OCI-LY7 (cell line): Measurements from ENCODE around the gene CEP63. TPM values are rescaled to one million over a fixed set of nuclear protein-coding genes. Genes with fewer than 3 reads are reported as not detected.

ENCODE experiments used
- BruUV-seq: library from RNA; stranded (reverse); fragments of 400-500 nt; replicated peaks from 2 replicates; lab custom pipeline; 2021; lab: Mats Ljungman, UMichigan
- CTCF ChIA-PET: fragments of 300-600 bp; sonication (Branson Sonifier 250); formaldehyde crosslinking; loops from one replicate; lab custom pipeline; 2022; ENCODE audit warnings: antibody characterized with exemption; ENCODE audit not compliant: unreplicated experiment; lab: Charles Lee
- POLR2A ChIA-PET: fragments of 300-600 bp; sonication (Branson Sonifier 250); formaldehyde crosslinking; loops from one replicate; lab custom pipeline; 2022; ENCODE audit warnings: antibody characterized with exemption; lab: Charles Lee
- DNase-seq: peaks from one replicate; pipeline ENCODE4 v3.0.0-alpha.2; 2015; ENCODE audit warnings: low spot score
- H2AFZ ChIP-seq: fragments of 200-600 bp; sonication (generic), shearing (Covaris generic); 2 replicates; pipeline ENCODE4 v1.6.1; 2014; ENCODE audit warnings: mild to moderate bottlenecking, antibody characterized with exemption, low read length, moderate library complexity
- H3K27ac ChIP-seq: fragments of 200-600 bp; sonication (generic); 2 replicates; pipeline ENCODE4 v1.5.1; 2014; ENCODE audit warnings: mixed run types, low read depth, mild to moderate bottlenecking, moderate library complexity, low read length, inconsistent platforms; ENCODE audit not compliant: poor library complexity, severe bottlenecking
- H3K36me3 ChIP-seq: fragments of 200-600 bp; sonication (generic); 2 replicates; pipeline ENCODE4 v1.6.1; 2014; ENCODE audit warnings: mild to moderate bottlenecking, antibody characterized with exemption, low read length, moderate library complexity, mixed read lengths; ENCODE audit not compliant: insufficient read depth
- H3K4me1 ChIP-seq: fragments of 200-600 bp; sonication (generic); 2 replicates; pipeline ENCODE4 v1.5.1; 2014; ENCODE audit warnings: mild to moderate bottlenecking, low read length; ENCODE audit not compliant: insufficient read depth, poor library complexity, severe bottlenecking
- H3K4me2 ChIP-seq: fragments of 200-600 bp; sonication (generic); 2 replicates; pipeline ENCODE4 v1.6.1; 2014; ENCODE audit warnings: mild to moderate bottlenecking, low read length
- H3K4me3 ChIP-seq: fragments of 200-600 bp; sonication (generic); 2 replicates; pipeline ENCODE4 v1.5.1; 2014; ENCODE audit warnings: mild to moderate bottlenecking, low read depth, low read length; ENCODE audit not compliant: poor library complexity, severe bottlenecking
- H3K79me2 ChIP-seq: fragments of 200-600 bp; sonication (generic); 2 replicates; pipeline ENCODE4 v1.6.1; 2016; ENCODE audit warnings: low read depth, mild to moderate bottlenecking, low read length, moderate library complexity, mixed read lengths; ENCODE audit not compliant: insufficient read depth
- H3K9me2 ChIP-seq: fragments of 200-600 bp; sonication (generic); 2 replicates; pipeline ENCODE4 v1.6.1; 2016; ENCODE audit warnings: mild to moderate bottlenecking, low read length, mixed read lengths; ENCODE audit not compliant: insufficient read depth
- H3K9me3 ChIP-seq: fragments of 200-600 bp; sonication (generic); 2 replicates; pipeline ENCODE4 v1.6.1; 2014; ENCODE audit warnings: mild to moderate bottlenecking, mixed run types, low read length, mixed read lengths
- H4K20me1 ChIP-seq: fragments of 200-600 bp; sonication (generic); 2 replicates; pipeline ENCODE4 v1.6.1; 2014; ENCODE audit warnings: mild to moderate bottlenecking, antibody characterized with exemption, low read length, moderate library complexity, mixed read lengths; ENCODE audit not compliant: insufficient read depth
- EZH2phosphoT487 ChIP-seq: fragments of 200-600 bp; sonication (generic); IDR thresholded peaks from 2 replicates; pipeline ENCODE4 v1.6.1; 2018; ENCODE audit warnings: low read depth, borderline replicate concordance, mild to moderate bottlenecking, mixed run types, antibody characterized with exemption, low read length, moderate library complexity, mixed read lengths
- intact Hi-C: fragments of 100-400 bp; cut with micrococcal nuclease; formaldehyde crosslinking; loops from one replicate; pipeline ENCODE4 v1.10.0; 2022; ENCODE audit not compliant: unreplicated experiment
- total RNA-seq, 2 experiments: library from RNA; depleted of rRNA in 1 of 2; stranded (reverse); fragments of >200 nt in 1 of 2; shearing (Covaris generic) in 1 of 2; gene quantifications; 2 replicates each; pipeline ENCODE4 v1.2.3, GENCODE V29; 2014 to 2022
- TF ChIP-seq, protein P1 (sequence below): fragments of 200-600 bp; sonication (generic); conservative IDR thresholded peaks from 2 replicates; pipeline ENCODE4 v1.5.1; 2014; ENCODE audit warnings: mild to moderate bottlenecking, antibody characterized with exemption, low read length, moderate library complexity, mixed read lengths

The CEP63 gene
- total RNA-seq, 2 experiments from 2014 or later, result 42.8 to 45.7 TPM

DNA sequence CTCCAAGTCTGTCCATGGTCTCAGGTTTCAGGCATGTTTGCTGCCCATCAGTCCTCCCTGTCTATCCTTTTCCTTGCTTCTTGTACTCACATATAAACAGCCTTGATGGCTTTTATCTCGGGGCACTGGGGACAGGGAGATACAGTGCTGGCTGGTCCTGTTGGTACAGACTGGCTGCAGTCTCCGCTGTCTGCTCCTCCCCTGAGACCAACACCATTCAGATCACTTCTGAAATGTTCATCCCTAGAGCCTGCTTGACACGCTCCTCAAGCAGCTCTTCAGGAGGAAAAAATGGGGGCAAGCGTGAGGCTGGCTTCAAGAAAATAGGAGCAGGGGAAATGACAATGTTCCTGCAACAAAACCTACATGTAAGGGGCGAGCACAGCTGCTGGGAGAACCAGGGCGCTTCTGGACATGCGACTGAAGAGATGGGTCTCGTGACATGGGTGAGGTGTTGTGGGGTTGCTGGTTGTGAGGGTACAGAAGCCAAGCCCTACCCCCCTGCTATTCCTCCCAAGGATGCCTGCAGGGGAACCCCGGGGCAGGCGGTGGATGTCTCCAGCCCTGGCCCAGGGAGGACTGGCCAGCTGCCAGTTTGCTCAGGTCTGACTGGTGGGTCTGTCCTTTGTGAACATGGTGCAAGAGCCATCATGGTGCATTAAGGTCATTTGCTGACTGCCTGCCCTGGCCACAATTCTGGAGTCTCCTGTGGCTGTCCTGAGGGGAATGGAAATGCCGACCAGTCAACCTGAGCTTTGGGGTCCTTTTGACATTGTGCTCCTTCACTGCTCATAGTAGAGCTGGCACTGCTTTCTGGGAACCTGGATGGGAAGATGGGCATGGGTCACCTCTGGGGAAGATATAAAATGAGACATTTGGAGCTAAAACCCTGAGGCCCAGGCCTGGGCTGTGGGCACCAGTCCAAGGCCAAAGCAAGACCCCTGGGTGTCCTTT is 124.9 kb downstream of the CEP63 start:
- POLR2A ChIA-PET, result no interaction called here
- H3K9me2 ChIP-seq, result no peaks in the 10 kb centered on the region
- CTCF ChIA-PET, result no interaction called here
- H3K4me2 ChIP-seq, result no peak overlapping the region
- intact Hi-C loops, result no loop called here
- H3K36me3 ChIP-seq, result no peaks in the 10 kb centered on the region
- H3K27ac ChIP-seq, result no peak overlapping the region
- no peaks in the 10 kb centered on the region for H3K4me1 ChIP-seq
- no peak overlapping the region for H3K4me3 ChIP-seq
- no TSS peak for BruUV-seq
- H3K79me2 ChIP-seq, result no peaks in the 10 kb centered on the region
- no peak for DNase-seq
- H3K9me3 ChIP-seq, result no peaks in the 10 kb centered on the region
- H4K20me1 ChIP-seq, result no peaks in the 10 kb centered on the region
- no peak overlapping the region for H2AFZ ChIP-seq
- no peak for TF ChIP-seq EZH2phosphoT487
- TF ChIP-seq, protein P1, sequence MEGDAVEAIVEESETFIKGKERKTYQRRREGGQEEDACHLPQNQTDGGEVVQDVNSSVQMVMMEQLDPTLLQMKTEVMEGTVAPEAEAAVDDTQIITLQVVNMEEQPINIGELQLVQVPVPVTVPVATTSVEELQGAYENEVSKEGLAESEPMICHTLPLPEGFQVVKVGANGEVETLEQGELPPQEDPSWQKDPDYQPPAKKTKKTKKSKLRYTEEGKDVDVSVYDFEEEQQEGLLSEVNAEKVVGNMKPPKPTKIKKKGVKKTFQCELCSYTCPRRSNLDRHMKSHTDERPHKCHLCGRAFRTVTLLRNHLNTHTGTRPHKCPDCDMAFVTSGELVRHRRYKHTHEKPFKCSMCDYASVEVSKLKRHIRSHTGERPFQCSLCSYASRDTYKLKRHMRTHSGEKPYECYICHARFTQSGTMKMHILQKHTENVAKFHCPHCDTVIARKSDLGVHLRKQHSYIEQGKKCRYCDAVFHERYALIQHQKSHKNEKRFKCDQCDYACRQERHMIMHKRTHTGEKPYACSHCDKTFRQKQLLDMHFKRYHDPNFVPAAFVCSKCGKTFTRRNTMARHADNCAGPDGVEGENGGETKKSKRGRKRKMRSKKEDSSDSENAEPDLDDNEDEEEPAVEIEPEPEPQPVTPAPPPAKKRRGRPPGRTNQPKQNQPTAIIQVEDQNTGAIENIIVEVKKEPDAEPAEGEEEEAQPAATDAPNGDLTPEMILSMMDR, result no peak

DNA sequence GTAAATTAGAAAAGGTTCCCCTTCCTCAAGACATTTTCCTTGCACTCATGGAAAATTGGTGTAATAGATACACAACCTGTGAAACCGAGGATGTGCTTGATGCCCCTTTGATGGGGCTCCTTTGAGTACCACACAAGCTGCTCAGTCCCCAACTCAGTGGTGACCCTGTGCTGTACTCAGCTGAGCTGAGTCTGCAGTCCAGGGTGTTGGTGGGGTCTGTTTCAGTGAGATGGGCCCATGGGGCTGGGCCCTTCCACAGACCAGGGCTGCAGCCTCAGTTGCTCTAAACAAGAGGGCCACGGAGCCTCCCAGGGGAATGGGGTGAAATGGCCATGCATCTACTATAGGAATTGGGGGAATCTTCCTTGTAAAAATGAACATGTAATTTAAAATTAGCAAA is 125.7 kb downstream of the CEP63 start:
- Histone ChIP-seq H3K4me1 (no peaks in the 10 kb centered on the region), H3K9me2 (no peaks in the 10 kb centered on the region), H3K9me3 (no peaks in the 10 kb centered on the region), H3K36me3 (no peaks in the 10 kb centered on the region), H3K4me2 (no peak overlapping the region), H2AFZ (no peak overlapping the region), H4K20me1 (no peaks in the 10 kb centered on the region), H3K79me2 (no peaks in the 10 kb centered on the region), H3K27ac (no peak overlapping the region), H3K4me3 (no peak overlapping the region)
- no peak for DNase-seq
- ChIA-PET POLR2A (no interaction called here), CTCF (no interaction called here)
- no peak for TF ChIP-seq EZH2phosphoT487
- TF ChIP-seq, protein P1, result no peak
- BruUV-seq, result no TSS peak
- intact Hi-C loops, result no loop called here

DNA sequence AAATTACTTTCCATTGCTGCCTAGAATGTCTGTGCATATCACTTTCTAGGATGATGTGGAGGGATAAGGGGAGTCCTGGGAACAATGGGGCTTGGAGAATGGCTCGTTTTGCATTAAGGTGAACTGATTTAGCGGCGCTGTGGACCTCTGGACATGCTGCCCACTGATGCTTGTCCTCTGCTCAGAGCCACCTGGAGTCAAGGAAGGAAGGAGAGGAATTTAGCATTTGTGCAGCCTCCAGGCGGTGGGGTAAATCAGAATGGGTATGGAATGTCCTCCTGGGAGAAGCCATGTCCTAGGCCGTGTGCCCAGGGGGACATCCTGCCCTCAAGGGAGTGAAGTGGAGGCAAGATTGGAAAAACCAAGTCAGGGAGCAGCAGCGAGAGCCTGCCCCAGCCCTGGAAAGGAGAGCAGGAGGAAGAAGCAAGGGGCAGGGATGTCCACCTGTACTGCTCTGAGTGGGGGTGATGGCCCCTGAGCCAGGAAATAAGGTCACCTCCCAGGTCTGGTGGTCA is 127.2 kb downstream of the CEP63 start:
- CTCF ChIA-PET, result no interaction called here
- TF ChIP-seq, protein P1, result no peak
- TF ChIP-seq EZH2phosphoT487, result no peak

More for the DNA sequence above, 127.2 kb downstream of the CEP63 start:
- no TSS peak for BruUV-seq
- no peak overlapping the region for H2AFZ ChIP-seq
- H4K20me1 ChIP-seq, result no peaks in the 10 kb centered on the region
- no peak for DNase-seq
- no peaks in the 10 kb centered on the region for H3K9me2 ChIP-seq
- H3K79me2 ChIP-seq, result no peaks in the 10 kb centered on the region
- POLR2A ChIA-PET, result no interaction called here
- intact Hi-C loops, result no loop called here
- H3K27ac ChIP-seq, result no peak overlapping the region
- no peaks in the 10 kb centered on the region for H3K36me3 ChIP-seq
- H3K9me3 ChIP-seq, result no peaks in the 10 kb centered on the region
- no peaks in the 10 kb centered on the region for H3K4me1 ChIP-seq
- no peak overlapping the region for H3K4me3 ChIP-seq
- no peak overlapping the region for H3K4me2 ChIP-seq
